ENCODE measurements around the gene TMX4. TPM values are rescaled to one million over a fixed set of nuclear protein-coding genes. Genes with fewer than 3 reads are reported as not detected.
A peak's percentile ranks its signal among the peaks of the same experiment; 100 is the strongest.

TMX4 gene
- total and polyA plus RNA-seq, 2 donors (not counting 3 experiments of a cell fraction or from before 2014, with no cell fraction given): 6.5 to 30.3 TPM

- Histone ChIP-seq H3K27me3 (ENCODE audit: control insufficient read depth in 2 of 2, insufficient read depth in 2 of 2, low read length in 2 of 2) (no peaks in the 10 kb centered on the region), H3K9ac (replicated peaks; ENCODE audit: extremely low read depth, insufficient read depth, low read length) (no peak overlapping the region), H3K36me3 (ENCODE audit: control insufficient read depth in 2 of 2, extremely low read depth in 1 of 2, insufficient read depth in 2 of 2, low read length in 2 of 2) (no peaks in the 10 kb centered on the region), H3K4me1 (ENCODE audit: control insufficient read depth, extremely low read depth, insufficient read depth, low read length) (peaks cover 37% of the 10 kb centered on the region), H2AFZ (ENCODE audit: low read depth, low read length) (peak overlapping the region; percentile 56), H3K79me2 (ENCODE audit: control insufficient read depth, insufficient read depth, low read length) (no peaks in the 10 kb centered on the region), H3K27ac (ENCODE audit: insufficient read depth, low read depth, low read length) (peak overlapping the region; percentile 46), H4K20me1 (replicated peaks; ENCODE audit: control insufficient read depth, extremely low read depth, insufficient read depth, low read length) (no peaks in the 10 kb centered on the region), H3K4me3 (replicated peaks in 1 of 3; ENCODE audit: insufficient read depth in 1 of 3, low read depth in 1 of 3, low read length in 3 of 3) (no peak overlapping the region), H3K9me3 (replicated peaks; ENCODE audit: control insufficient read depth, insufficient read depth, low read length) (no peaks in the 10 kb centered on the region), H3K4me2 (ENCODE audit: insufficient read depth, low read length) (peak overlapping the region; percentile 33), H3K9me1 (replicated peaks; ENCODE audit: control insufficient read depth, extremely low read depth, insufficient read depth, low read length) (no peaks in the 10 kb centered on the region)
- POLR2A ChIA-PET: no interaction called here
- peak; percentile 74 for FAIRE-seq
- DNase-seq (ENCODE audit: low read depth, low spot score): peak; percentile 55
- TF ChIP-seq POLR2AphosphoS5 (IDR thresholded peaks at IDR 0.05; ENCODE audit: insufficient read depth, low read depth, low read length) (no peak), JUN (IDR thresholded peaks at IDR 0.05; ENCODE audit: borderline replicate concordance, insufficient read depth, insufficient read length, low read depth) (no peak), MAX (IDR thresholded peaks at IDR 0.05; ENCODE audit: insufficient read depth, insufficient read length) (no peak), MYC (IDR thresholded peaks at IDR 0.05; ENCODE audit: low read depth, low read length) (no peak), EZH2 (IDR thresholded peaks at IDR 0.05; ENCODE audit: borderline replicate concordance, low read depth, low read length, severe bottlenecking) (no peak), GATA2 (IDR thresholded peaks at IDR 0.05; ENCODE audit: insufficient read depth, insufficient read length, low read depth, low read length) (peak; percentile 85), FOS (IDR thresholded peaks at IDR 0.05; ENCODE audit: borderline replicate concordance, insufficient read depth, low read length) (peak; percentile 51), POLR2A (IDR thresholded peaks at IDR 0.05; ENCODE audit: low read depth, low read length) (no peak)
- TF ChIP-seq, protein P1, sequence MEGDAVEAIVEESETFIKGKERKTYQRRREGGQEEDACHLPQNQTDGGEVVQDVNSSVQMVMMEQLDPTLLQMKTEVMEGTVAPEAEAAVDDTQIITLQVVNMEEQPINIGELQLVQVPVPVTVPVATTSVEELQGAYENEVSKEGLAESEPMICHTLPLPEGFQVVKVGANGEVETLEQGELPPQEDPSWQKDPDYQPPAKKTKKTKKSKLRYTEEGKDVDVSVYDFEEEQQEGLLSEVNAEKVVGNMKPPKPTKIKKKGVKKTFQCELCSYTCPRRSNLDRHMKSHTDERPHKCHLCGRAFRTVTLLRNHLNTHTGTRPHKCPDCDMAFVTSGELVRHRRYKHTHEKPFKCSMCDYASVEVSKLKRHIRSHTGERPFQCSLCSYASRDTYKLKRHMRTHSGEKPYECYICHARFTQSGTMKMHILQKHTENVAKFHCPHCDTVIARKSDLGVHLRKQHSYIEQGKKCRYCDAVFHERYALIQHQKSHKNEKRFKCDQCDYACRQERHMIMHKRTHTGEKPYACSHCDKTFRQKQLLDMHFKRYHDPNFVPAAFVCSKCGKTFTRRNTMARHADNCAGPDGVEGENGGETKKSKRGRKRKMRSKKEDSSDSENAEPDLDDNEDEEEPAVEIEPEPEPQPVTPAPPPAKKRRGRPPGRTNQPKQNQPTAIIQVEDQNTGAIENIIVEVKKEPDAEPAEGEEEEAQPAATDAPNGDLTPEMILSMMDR (IDR thresholded peaks at IDR 0.05; ENCODE audit: extremely low read depth in 1 of 2, insufficient read depth in 1 of 2, low read depth in 1 of 2, low read length in 2 of 2): no peak
- intact Hi-C loops (cut with micrococcal nuclease): loop anchor here (2.0 kb wide), 1 partner anchor 45 kb away; no protein-coding TSS in a partner anchor
- dilution Hi-C loops (cut with MboI; ENCODE audit: extremely low pct_ligation_motif_present, low sequenced_read_pairs): no loop called here
- no TSS peak for BruUV-seq (replicated peaks)
- CTCF ChIA-PET: interaction anchor here (0.9 to 9.6 kb wide), 10 partner anchors 13 to 672 kb away, joined by 3 to 288 read pairs (median 4); partner anchors contain the start of gene PLCB1
Observed at GRCh38 chr20:8050157-8050837, 30.7 kb upstream of the TMX4 start.

All from endothelial cell of umbilical vein (primary cell).